A172 (cell line): Measurements from ENCODE around the gene ATAD1. TPM values are rescaled to one million over a fixed set of nuclear protein-coding genes. Genes with fewer than 3 reads are reported as not detected.
A peak's percentile ranks its signal among the peaks of the same experiment; 100 is the strongest.
"Not testable (repeated sequence)": the region's sequence is repeated elsewhere in the genome, so short reads cannot be mapped to it uniquely, and the experiment has no call there.

Experiments
- DNase-seq: peaks from one replicate; pipeline ENCODE4 v3.0.0-alpha.2; 2015; ENCODE audit warnings: low spot score
- total RNA-seq: library from RNA; depleted of rRNA; stranded (reverse); fragments of >200 nt; shearing (Covaris generic); gene quantifications from 2 replicates; pipeline ENCODE4 v1.2.3, GENCODE V29; 2014

Gene ATAD1
- total RNA-seq, 1 experiment from 2014 or later: 62.9 TPM

DNA sequence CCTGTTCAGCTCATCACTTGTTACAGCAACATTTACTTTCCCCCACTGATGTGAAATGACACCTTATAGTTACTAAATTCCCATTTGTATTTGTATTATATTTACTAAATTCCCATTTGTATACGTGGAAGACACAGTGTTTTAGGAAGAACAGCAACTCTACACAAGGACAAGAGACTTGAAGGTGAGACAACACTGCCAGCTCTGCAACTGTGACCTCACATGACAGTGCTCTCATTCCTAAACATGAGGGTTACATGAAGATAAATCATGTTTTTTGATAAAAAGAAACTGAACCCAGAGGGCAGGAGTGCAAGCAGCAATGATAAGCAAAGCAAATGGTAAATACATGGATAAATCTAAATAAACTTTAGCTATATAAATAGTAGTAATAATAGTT, 60.3 kb downstream of the ATAD1 start:
- no peak for DNase-seq

DNA sequence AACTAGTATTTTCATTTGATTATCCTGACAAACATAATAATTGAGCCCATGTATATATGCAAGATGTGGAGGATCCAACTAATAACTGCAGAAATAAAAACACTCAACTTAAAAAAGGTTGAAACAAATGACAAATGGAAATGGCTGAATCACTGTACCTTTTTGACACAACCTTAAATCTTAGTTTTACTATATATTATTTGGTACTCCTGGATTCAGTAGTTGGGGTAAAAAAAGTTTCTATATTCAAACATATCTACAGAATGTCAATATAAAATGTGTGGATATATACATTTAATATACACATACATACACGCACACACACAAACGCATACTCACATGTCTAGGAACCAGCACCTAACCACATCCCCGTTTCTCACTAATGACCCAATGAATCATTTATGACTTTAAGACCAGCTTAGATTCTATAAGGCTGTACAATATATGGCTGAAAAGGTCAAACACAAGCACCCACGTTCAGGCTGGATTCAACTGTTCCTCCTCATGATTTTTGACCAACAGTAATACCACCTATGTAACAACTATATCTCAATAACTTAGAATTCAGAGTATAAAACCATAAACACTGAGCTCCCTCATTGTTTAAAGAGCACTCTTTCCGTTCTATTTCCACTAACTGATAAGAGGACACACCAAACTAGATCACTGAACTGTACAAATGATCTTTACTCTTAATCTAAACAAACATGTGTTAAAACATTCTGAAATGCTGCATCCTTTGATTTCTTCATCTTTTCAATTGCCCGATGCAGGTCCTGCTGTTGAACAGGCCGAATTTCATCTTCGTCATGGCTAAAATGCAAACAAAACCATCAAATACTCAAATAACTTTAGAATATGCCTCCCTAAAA, 63.8 kb downstream of the ATAD1 start:
- DNase-seq: no peak

DNA sequence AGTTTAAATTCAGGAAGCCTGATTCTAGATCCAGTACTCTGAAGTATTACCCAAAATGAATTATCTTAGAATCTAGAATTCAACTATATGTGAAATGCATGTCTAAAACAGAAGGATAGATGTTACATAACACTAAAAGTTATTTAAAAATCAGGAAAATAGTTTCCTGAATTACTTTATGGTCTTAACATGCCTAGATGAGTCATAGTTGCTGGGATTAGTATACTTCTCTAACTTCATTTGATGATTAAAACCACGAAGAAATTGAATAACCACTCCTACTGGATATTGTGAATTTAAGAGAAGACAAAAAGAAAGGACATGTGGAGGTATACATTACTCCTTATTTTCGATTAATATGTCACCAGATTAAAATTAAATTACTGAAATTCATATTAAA, 65.5 kb downstream of the ATAD1 start:
- DNase-seq: peak; percentile 41

DNA sequence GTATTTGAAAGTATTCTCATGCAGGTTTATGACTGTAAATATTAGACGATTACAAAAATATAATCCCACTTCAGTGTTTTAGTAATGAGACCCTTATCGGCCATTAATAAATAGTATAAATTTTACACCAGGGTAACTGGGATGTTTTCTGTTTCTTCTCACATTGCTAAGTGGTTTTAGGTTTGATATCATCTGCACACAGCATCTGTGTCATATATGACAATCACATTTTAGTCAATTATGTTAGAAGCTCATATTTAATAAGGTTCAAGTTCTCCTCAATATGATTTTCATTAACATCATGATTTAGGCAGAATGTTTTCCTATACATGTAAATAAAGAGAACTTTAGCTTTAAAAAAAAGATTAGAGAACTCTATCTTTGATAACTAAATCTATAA, 66.8 kb downstream of the ATAD1 start:
- no peak for DNase-seq

DNA sequence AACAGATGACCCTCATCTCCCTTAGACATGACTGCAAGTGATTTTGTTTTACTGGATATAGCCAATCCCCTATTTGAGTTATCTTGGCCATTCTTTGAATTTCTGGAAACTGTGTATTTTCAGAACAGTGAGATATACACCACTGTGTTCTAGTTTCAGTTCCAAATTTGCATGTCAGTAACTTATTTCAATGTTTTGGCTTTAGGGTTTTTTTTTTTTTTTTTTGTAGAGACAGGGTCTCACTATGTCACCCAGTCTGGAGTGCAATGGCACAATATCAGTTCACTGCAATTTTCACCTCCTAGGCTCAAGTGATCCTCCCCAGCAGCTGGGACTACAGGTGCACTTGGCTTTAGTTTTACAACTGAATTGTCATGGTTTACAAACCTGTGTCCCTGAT, 67.2 kb downstream of the ATAD1 start:
- DNase-seq: no peak

DNA sequence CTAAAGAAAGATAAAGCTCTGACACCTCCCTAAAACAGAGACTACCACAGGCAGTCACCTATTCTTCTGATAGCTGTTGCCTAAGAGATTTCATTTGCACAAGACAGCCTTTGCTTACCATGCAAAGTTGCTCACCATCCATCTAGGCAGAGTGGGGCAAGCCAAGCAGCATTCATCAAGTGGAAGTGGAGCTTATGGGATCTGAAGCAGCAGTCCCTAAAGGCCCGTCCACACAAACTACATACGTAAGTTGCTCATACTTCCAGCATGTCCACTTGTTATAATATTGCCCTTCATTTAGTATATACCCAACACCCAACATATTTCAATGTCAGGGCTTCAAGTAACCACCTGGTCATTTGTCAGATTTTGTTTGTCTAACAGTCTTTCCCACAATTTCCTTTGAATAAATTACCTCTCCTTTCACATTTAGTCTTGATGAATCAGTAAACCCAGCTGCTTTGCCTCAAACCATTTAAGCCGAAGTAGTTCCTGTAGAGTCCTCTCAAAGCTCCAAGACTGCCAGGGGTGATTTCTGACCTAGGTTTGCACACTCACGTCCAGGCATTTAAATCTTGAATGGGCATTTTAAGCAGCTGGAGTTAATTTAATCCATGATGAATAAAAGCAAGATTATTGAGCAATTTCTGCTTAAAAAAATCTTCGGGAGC, 67.9 kb downstream of the ATAD1 start:
- peak; percentile 67 for DNase-seq

DNA sequence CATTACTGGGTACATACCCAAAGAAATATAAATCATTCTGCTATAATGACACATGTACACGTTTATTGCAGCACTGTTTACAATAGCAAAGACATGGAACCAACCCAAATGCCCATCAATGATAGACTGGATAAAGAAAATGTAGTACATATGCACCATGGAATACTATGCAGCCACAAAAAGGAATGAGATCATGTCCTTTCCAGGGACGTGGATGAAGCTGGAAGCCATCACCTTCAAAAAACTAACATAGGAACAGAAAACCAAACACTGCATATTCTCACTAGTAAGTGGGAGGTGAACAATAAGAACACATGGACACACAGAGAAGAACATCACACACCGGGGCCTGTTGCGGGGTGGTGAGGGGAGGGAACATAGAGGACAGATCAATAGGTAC, 69.8 kb downstream of the ATAD1 start:
- DNase-seq: not testable (repeated sequence)

DNA sequence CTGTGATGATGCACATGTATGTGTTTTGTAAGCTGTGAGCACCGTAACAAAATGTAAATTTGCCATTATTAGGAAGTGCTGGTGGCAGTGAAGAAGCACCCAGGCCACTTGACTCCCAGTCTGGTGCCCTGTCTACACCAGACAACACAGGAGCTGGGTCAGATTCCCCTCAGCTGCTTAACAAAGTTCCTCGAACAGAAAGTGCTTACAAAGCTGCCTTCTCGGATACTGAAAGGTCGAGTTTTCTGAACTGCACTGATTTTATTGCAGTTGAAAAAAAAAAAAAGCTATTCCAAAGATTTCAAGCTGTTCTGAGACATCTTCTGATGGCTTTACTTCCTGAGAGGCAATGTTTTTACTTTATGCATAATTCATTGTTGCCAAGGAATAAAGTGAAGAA, 71.1 kb downstream of the ATAD1 start:
- DNase-seq: no peak

DNA sequence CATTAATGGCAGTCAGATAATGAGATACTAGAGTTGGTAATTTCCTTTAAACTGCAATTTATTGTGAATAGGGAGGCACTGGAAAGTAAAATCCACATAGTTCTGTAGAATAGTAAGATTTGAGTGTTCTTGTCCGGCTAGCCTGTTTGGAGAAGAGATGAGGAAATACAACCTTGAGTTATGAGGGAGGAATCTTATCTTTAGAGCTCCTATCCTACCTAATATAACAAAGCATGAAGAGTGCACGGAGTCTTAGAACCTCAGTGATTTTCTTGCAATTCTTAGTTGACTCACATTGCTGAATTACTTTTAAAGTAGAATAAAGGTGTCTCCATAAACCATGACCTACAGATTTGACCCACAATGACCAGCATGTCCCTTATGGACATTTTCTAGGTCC, 73.4 kb downstream of the ATAD1 start:
- no peak for DNase-seq

DNA sequence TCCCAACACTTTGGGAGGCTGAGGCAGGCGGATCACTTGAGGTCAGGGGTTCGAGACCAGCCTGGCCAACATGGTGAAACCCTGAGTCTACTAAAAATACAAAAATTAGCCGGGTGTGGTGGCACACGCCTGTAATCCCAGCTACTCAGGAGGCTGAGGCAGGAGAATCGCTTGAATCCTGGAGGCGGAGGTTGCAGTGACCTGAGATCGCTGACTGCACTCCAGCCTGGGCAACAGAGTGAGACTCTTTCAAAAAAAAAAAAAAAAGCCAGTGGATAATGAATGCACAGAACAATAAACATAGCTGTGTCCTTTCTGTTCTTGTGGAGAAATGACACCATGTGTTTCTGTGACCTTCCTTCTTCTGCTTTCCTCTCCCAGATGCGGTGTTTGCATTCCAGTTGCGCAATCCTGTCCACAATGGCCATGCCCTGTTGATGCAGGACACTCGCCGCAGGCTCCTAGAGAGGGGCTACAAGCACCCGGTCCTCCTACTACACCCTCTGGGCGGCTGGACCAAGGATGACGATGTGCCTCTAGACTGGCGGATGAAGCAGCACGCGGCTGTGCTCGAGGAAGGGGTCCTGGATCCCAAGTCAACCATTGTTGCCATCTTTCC, 74.9 kb downstream of the ATAD1 start:
- DNase-seq: not testable (repeated sequence)

DNA sequence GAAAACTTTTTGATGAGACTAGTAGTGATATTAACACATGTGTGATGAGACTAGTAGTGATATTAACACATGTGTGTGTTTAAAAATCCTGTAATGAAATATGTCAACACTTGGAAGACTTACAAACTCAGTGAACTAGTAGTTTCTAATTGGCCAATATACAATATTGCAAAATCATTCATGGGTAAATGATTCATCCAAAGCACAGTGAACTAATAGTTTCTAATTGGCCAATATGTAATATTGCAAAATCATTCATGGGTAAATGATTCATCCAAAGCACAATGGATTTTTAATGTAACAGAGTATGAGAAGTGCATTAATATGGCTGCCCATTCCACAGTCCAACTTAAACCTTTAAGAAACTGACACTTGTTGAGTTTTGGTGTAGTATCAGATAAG, 77.8 kb downstream of the ATAD1 start:
- no peak for DNase-seq

DNA sequence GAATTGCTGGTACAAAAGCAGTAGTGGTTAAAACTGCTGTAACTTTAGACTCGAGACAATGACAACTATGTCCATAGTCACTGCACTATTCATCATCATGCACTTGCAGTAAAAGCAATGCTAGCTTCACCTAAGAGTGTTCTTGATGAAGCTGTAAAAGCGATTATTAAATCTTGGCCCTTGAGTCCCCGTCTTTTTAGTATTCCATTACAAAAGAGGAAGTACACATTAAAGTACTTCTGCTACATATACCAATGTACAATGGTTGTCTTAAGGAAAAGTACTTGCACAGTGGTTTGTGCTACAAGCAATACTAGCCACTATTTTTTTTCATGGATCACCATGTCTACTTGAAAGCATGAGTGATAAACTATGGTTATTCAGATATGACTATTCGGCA, 78.3 kb downstream of the ATAD1 start:
- DNase-seq: no peak

DNA sequence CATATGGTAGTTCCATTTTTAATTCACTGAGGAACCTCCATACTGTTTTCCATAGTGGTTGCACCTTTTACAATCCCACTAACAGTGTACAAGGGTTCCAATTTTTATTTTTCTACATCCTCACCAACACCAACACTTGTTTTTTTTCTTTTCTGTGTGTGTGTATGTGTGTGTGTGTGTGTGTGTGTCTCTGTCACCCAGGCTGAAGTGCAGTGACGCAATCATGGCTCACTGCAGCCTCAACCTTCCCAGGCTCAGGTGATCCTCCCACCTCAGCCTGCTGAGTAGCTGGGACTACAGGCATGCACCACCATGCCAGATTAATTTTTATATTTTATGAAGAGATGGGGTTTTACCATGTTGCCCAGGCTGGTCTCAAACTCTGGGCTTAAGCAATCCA, 79.8 kb downstream of the ATAD1 start:
- DNase-seq: not testable (repeated sequence)

DNA sequence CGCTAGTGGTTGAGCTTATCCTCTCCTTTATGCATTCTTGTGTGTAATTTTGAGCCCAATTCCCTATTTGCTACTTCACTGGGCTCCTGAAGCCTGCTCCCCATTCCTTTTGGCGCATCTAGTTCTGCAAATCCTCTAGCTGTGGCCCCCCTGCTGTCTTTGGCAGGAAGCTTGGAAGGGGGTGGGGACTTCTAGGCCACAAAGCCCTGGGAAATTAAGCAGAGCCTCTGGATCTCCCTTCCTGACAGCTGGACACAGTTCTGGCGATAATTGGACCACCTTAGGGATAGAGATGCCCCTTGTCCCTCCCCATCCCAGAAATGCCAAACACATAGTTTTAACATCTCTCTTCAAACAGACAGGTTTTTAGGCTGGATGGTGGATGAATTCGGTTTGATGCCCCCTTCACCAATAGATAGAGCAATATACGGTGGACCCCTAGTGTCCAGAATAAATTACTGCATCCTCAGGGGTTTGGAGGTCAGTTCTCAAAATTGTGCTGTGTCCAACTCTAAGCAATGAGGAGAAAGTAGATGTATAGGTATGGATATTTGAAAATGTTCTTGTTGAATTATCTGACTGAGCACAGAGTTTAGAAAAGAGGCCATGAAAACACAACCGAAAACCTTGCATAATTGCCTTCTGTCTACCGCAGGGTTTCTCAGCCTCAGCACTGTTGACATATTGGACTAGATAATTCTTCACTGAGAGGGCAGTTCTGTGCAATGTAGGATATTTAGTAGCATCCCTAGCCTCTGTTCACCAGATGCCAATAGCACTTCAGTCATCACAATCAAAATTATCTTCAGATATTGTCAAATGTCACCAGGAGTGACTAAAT, 82.8 kb downstream of the ATAD1 start:
- peak; percentile 54 for DNase-seq

DNA sequence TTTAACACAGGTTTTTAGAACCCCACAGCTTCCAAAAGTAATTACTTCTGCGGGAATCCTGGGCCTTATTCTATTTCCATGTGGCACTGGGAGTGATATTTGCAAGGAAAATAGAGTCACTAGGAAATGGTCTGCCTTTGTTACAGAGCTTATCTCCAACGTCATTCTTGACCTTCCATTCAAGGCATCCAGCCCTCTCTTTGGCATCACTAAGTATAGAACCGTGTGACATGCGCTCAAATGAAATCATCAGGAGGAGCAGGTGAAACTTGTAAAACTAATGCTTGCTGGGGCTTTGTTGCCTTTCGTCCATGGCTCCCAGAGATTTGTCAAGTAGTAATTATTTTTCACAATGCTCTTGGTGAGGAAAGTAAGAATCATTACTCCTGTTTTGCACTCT, 84.9 kb downstream of the ATAD1 start:
- no peak for DNase-seq

DNA sequence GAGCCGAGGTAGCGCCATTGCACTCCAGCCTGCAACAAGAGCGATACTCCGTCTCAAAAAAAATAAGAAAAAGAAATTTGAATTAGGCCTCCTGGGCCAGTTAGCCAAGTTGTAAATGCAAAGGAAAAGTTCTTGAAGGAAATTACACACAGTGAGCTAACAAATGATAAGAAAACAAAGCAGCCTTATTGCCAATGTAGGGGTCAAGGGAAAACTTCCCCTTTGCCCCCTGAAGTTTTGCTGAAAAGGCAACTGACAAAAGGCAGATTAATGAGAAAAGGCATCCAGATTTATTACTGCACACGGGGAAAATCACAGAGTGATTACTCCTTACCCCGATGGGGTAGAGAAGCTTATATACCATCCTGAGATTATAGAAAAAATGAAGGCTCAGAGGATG, 88.1 kb downstream of the ATAD1 start:
- no peak for DNase-seq

DNA sequence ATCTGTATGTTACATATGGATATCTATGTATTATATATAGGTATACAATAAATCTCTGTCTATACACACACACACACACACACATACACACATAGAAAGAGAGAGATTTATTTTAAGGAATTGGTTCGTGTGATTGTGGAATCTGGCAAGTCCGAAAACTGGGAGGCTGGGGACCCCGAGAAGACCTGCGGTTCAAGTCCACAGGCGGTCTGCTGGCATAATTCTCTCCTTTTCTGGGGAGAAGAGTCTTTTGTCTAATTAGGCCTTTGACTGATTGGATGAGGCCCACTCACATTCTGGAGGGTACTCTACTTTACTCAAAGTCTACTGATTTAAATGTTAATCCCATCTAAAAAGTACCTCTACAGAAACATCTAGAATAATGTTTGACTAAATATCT, 93.2 kb downstream of the ATAD1 start:
- DNase-seq: no peak

DNA sequence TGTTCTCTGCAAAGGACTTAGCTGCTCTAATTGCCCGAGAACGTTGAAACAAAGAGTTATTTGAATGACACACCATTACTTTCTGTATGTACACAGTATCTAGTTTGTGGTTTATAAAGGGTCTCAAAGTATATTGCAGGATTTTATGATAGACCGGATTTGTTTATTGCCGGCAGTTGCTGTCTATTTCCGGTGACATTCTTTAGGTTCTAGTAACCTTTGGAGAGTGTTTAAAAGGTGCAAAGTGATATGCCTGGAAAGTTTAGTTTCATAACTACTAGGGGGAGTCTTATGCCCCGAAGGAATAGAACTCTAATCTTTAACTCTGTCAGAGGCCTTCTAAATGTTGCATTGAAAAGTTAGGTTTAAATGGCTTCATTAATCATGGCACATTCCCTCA, 94.5 kb downstream of the ATAD1 start:
- peak; percentile 27 for DNase-seq

DNA sequence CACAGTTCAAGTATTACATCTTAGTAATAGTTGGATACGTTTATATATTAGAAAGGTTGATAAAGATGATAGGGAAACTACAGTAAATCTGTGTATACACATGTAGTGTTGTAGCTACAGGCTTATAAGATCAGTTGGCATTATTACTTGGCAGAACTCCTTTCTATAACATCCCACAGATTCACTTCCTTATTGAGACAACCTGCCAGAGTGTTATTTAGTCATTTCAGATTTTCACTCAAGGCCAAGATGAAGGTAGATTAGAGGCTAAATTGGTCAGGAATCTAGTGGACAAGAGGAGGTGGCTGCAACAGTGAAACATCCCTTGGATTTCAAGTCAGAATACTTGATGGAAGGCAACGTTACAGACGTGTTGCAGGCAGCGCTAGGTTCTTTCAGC, 95.3 kb downstream of the ATAD1 start:
- no peak for DNase-seq

DNA sequence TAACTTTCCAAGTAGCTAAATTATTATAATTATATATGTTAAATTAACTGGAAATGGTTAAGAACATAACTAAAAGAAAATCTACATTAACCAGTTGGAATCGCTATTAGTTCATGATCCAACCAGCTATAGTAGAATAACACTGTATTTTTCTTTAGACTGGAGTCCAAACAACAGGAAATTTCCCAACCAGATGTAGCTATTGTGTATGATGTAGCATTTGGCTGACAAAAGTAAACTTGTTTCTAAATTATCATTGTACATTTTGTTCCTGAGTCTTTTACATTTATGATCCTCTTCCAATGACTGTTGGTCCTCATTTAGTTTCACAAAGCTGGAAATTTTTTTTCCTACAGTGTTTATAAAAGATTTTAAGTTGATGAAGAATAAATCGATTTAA, 96.2 kb downstream of the ATAD1 start:
- DNase-seq: no peak

DNA sequence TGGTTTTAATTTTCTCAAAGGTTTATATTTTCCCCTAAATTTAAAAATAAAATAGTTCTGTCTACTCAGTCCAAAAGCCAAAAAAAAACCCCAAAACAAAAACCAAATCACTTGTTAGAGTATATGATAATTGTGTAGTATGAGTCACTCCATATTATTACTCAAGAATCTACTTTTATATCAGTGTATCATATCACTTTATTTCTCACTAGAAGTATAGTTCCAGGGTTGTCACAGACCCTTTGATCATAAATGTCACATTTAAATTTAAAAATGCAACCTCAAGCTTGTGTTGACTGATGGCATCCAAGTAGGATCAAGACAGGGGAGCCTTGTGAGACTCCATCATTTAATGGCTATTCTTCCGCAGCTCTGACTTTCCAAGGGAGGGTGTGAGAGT, 97.4 kb downstream of the ATAD1 start:
- DNase-seq: no peak

DNA sequence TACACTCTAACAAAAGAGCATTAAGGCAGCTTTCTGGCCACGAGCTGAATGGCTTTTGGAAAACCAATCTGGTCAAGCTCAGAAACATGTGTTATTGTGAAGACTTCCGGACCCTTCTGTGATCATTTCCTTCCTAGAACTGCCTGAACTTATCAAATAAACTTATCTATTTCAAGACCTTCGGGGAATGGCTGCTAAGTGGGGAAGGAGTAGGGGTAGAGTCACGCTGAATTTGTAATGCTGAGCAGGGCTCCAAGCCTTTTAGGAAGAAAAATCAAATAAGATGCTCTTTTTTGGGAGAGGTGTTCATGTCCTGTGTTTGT, 101.7 kb downstream of the ATAD1 start:
- DNase-seq: no peak
